AG09309 (cell line): ENCODE data around the gene SCNN1B.
"Not testable (repeated sequence)": the region's sequence is repeated elsewhere in the genome, so short reads cannot be mapped to it uniquely, and the experiment has no call there.

Source experiments
- DNase-seq: peaks from one replicate; pipeline ENCODE4 v3.0.0-alpha.2; 2010; ENCODE audit warnings: low read depth
- H3K4me3 ChIP-seq: 2 replicates; pipeline ENCODE4 v1.5.1; 2011; ENCODE audit warnings: mild to moderate bottlenecking, low read depth, low read length, moderate library complexity; ENCODE audit not compliant: control insufficient read depth
- TF ChIP-seq, protein P1 (sequence below): IDR thresholded peaks from 2 replicates; pipeline ENCODE4 v1.5.1; 2011; ENCODE audit warnings: mild to moderate bottlenecking, low read depth, low read length, inconsistent platforms; ENCODE audit not compliant: insufficient read depth, control insufficient read depth; ENCODE audit errors: missing control alignments

SCNN1B gene

DNA sequence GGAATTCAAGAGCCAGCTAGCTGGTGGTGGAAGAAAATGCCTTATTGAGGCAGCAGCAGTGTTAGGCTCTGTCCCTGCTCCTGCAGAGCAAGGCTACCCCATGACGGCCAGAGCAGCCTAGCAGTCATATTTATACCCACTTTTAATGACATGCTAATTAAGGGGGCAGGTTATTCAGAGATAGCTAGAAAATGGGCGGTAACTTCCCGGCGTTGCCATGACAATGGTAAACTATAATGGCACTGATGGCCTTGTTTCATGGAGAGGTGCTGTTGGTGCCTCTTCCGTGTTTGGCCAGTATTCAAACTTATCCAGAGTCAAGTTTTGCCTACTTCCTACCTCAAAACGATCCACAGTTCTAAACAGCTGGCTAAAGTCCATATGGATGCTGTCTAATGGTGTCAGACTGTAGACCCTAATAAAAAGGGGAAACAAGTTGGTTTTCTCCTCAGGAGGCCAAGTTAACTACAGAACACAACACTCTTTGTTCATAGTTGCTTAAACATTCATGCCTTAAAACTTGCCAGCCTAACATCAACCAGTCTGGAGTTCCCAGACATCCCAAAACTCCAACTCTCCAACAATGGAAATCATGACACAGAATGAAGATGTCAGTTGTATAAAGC is 3.7 kb upstream of the SCNN1B start:
- TF ChIP-seq, protein P1, sequence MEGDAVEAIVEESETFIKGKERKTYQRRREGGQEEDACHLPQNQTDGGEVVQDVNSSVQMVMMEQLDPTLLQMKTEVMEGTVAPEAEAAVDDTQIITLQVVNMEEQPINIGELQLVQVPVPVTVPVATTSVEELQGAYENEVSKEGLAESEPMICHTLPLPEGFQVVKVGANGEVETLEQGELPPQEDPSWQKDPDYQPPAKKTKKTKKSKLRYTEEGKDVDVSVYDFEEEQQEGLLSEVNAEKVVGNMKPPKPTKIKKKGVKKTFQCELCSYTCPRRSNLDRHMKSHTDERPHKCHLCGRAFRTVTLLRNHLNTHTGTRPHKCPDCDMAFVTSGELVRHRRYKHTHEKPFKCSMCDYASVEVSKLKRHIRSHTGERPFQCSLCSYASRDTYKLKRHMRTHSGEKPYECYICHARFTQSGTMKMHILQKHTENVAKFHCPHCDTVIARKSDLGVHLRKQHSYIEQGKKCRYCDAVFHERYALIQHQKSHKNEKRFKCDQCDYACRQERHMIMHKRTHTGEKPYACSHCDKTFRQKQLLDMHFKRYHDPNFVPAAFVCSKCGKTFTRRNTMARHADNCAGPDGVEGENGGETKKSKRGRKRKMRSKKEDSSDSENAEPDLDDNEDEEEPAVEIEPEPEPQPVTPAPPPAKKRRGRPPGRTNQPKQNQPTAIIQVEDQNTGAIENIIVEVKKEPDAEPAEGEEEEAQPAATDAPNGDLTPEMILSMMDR = no peak
- no peak overlapping the region for H3K4me3 ChIP-seq
- DNase-seq = no peak

- not testable (repeated sequence) for H3K4me3 ChIP-seq, DNase-seq
These were observed 2.3 kb upstream of the SCNN1B start for GRCh38 chr16:23299815-23300214.

DNA sequence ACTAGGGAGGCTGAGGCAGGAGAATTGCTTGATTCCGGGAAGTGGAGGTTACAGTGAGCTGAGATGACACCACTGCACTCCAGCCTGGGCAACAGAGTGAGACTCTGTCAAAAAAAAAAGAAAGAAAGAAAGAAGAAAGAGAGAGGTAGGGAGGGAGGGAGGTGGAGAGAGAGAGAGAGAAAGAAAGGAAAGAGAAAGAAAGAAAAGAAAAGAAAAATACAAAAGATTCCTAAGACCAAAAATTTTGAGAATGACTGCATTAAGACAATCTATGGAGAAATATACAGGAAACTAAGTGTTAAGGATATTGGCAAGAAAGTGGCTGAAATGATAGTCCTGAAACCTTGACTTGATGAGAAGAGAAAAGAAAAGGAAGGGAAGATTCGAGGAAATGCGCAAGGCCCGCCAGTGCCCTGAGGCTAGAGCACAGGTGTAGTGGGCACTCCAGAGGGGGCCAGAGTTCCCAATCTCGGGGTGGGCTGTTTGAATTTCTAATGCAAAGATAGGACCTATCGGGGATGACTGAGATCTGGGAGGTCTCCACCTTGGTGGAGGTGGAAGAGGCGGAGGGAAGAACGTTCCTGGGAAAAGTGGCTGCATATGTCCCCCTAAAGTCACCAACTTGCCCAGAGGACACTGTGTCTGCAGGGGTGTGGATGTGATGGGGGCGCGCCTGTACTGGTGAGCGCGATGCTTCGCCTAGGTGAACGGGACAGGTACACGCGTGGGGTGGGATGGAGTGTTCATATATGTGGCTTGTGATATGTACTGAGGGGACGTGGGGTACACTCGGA is 654 bp upstream of the SCNN1B start:
- no peak overlapping the region for H3K4me3 ChIP-seq
- TF ChIP-seq, protein P1 = no peak
- DNase-seq = no peak

DNA sequence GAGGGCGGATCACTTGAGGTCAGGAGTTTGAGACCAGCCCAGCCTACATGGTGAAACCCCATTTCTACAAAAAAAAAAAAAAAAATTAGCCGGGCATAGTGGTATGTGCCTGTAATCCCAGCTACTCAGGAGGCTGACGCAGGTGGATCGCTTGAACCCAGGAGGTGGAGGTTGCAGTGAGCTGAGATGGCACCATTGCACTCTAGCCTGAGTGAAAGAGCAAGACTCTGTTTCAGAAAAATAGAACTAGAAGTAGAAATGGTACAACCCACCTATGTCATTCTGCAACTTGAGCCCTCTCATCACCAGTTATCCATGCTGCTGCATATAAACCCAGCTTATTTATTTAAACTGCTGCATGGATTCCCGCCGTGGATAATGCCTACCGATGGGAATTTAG is 1.6 kb downstream of the SCNN1B start:
- H3K4me3 ChIP-seq = no peak overlapping the region
- TF ChIP-seq, protein P1 = no peak
- DNase-seq = no peak

GRCh38 chr16:23304620-23305019 is 2.5 kb downstream of the SCNN1B start:
- DNase-seq = no peak
- no peak overlapping the region for H3K4me3 ChIP-seq
- TF ChIP-seq, protein P1 = no peak

GRCh38 chr16:23306199-23307100 is 4.3 kb downstream of the SCNN1B start:
- H3K4me3 ChIP-seq = no peak overlapping the region
- TF ChIP-seq, protein P1 = no peak
- no peak for DNase-seq
